ENCODE data around the gene PPP6C.
"Not testable (repeated sequence)": the region's sequence is repeated elsewhere in the genome, so short reads cannot be mapped to it uniquely, and the experiment has no call there.

PPP6C gene

DNA sequence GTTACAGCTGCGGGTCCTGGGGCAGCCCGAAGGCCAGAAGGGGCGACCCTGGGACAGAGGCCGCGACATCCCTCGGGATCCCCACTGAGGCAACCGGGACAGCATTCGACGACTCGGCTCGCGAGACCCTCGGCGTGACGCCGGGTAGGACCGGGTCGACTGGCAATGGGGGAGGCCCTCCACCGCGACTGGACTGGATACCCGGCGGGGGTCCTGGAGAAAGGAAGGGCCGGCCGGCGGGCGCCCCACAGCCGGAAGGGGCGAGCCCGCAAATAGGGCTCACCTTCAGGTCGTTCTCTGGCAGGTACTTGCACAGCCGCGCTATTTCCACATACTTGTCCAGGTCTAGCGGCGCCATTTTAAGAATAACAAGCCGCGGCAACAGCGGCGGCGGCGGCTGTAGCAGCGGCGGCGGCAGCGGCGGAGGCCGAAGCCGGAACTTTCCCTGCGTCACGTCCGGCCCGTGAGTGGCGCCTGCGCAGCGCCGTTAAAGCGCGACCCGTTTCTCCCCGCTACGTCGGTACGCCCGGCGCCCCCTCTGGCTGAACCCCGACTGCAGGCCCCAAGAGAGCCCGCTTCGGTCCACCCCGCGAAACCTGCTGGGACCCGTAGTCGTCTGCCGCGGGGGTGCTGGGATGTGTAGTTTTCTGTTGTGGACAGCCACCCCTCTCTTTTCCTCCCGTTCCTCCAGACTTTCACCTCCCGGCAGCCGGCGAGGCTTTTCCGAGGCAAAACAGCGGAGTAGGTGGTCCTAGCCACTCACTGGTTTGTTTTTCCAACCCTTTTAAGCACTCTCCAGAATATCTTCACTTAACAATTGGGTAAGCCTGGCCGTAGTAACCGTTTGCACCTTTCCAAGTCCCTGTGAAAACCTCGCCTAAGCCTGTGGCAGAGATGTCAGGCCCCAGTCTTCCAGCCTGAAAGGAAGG, at the start of gene PPP6C:
Gene PPP6C, minus strand, starts transcription at position 443 of the 929 bp plus-strand sequence. Its CDS starts 85 bp downstream, at position 358.
- peak; percentile 97 for DNase-seq

DNA sequence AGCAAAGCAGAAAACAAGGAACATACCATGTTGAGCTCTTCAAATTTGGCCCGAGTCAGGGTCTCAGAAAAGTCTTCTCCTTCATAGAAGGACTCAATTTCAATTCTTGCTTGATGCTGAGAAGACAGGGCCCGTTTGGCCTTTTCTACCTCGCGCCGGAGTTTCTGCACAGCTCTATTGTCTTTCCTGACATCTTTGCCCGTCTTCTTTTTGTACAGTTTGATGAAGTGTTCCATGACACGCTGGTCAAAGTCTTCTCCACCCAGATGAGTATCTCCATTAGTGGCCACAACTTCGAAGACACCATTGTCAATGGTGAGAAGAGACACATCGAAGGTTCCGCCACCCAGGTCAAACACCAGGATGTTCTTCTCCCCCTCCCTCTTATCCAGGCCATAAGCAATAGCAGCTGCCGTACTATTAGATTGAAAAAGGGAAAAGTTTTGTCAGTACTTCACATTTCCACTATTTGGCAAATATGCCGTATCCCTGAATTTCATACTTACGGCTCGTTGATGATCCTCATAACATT, 49.4 kb upstream of the PPP6C start:
- no peak for DNase-seq

DNA sequence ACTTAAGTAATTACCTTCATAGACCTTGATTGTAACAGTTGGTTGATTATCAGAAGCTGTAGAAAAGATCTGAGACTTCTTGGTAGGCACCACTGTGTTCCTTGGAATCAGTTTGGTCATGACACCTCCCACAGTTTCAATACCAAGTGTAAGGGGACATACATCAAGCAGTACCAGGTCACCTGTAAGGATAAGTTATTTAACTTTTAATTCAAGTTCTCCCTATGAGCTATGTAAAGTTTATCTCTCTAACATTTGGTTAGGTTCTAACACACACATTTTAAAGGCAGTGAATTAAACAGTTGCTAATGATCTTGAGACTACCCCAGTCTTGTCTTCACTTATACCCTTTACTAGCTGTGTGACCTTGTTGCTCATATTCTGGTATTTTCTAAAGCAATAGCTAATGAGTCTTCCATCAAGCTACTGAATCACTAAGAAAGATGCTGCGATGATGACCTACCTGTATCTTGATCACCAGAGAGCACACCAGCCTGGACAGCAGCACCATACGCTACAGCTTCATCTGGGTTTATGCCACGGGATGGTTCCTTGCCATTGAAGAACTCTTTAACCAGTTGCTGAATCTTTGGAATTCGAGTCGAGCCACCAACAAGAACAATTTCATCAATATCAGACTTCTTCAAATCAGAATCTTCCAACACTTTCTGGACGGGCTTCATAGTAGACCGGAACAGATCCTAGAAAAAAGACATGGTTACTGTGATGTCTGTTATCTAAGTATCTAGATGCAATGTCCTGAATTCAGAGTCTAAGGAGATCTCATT, 48.7 kb upstream of the PPP6C start:
- DNase-seq: no peak

DNA sequence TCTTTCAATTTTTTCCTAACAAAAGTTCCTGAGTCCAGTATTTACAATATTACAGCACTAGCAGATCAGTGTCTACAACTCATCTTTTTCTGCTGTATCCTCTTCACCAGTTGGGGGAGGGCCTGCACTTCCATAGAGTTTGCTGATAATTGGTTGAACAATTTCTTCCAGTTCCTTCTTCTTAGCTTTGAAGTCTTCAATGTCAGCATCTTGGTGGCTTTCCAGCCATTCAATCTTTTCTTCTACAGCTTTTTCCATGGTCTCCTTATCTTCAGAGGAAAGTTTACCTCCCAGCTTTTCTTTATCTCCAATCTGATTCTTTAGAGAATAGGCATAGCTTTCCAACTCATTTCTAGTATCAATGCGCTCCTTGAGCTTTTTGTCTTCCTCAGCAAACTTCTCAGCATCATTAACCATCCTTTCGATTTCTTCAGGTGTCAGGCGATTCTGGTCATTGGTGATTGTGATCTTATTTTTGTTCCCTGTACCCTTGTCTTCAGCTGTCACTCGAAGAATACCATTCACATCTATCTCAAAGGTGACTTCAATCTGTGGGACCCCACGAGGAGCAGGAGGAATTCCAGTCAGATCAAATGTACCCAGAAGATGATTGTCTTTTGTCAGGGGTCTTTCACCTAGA, 47.0 kb upstream of the PPP6C start:
- not testable (repeated sequence) for DNase-seq

DNA sequence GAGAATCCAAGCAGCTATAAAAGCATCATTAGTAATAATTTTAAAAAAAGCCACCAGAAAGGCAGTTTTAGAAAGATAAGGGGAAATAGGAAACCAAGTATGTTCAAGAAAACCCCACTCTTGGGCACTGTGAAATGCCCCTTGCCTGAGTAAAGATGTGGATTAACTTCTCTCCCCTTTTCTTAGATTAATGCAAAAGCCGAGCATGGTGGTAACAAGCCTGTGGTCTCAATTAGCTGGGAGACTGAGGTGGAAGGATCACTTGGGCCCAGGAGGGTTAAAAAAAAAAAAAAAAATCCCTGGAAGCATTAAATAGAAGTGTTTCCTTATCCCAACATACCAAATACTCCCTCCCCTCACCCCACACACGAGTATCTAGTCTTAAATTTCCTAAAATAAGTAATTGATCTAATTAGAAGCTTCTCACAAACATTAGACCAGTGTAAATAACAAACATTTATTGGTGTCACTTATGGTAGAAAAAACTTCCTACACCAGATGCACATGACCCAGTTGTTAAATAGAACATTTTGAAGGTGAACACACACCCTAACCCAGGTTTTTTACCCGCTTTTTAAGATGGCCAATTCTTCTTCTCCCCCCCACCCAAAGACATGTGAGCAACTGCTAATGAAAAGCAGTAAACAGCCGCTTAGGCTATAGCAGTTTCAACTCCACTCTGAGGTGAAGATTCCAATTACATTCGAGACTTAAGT, 46.4 kb upstream of the PPP6C start:
- no peak for DNase-seq

DNA sequence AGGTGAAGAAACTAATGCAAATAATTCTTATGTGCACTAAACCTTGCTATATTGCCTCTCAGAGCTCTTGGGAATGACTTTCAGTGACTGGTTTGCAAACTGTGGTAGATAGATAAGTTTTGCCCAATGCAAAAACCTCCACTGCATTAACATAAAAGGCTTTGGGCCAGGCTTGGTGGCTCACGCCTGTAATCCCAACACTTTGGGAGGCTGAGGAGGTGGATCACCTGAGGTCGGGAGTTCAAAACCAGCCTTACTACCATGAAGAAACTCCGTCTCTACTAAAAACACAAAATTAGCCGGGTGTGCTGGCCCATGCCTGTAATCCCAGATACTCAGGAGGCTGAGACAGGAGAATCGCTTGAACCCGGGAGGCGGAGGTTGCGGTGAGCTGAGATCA, 44.5 kb upstream of the PPP6C start:
- DNase-seq: not testable (repeated sequence)

DNA sequence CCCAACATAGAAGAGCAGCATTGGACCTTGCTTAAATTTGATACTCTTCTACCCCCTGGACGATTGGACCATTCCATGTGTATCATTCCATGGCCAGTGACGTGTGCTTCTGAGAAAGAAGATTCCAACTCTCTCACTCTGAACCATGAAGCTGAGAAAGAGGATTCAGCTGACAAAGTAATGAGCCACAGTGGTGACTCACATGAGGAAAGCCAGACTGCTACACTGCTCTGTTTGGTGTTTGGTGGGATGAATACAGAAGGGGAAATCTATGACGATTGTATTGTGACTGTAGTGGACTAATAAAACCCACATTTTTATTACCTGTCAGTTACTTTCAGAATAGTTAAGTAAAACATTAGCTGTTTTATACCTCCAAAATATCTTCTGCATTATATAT, 44.1 kb upstream of the PPP6C start:
- DNase-seq: no peak

DNA sequence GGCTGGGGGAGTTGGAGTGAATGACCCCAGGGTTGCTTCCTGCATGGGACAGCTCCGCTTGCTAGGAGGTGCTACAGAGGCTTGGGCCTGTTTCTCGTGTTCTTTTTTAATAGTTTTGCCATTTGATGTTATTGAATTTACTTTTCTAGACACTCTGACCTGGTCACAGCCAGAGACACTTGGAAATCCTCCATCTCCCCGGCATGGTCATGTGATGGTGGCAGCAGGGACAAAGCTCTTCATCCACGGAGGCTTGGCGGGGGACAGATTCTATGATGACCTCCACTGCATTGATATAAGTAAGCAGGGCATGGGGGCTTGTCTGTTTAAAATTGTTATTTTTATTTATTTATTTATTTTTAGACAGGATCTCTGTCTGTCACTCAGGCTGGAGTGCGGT, 38.2 kb upstream of the PPP6C start:
- no peak for DNase-seq

DNA sequence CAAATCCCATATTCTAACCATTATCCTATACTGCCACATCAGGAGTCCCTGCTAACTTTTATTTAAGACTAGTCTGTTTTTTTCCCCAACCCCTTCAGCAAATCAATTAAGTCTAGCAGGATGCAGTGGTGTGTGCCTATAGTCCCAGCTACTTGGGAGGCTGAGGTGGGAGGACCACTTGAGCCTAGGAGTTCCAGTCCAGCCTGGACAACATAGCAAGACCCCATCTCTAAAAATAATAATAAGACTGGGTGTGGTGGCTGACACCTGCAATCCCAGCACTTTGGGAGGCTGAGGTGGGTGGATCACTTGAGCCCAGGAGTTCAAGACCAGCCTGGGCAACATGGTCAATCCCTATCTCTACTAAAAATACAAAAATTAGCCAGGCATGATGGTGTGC, 35.3 kb upstream of the PPP6C start:
- DNase-seq: not testable (repeated sequence)

DNA sequence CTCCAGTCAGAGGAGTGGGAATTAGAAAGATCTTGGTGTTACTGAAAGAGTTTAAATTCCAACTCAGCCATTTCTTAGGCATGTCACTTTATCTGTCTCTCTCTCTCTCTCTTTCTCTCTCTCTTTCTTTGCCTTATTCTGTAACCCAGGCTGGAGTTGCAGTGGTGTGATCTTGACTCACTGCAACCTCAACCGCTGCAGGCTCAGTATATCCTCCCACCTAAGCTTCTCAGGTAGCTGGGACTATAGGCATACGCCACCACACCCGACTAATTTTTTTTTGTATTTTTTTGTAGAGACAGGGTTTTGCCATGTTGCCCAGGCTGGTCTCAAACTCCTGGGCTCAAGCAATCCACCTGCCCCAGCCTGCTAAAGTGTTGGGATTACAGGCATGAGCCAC, 29.0 kb upstream of the PPP6C start:
- no peak for DNase-seq

DNA sequence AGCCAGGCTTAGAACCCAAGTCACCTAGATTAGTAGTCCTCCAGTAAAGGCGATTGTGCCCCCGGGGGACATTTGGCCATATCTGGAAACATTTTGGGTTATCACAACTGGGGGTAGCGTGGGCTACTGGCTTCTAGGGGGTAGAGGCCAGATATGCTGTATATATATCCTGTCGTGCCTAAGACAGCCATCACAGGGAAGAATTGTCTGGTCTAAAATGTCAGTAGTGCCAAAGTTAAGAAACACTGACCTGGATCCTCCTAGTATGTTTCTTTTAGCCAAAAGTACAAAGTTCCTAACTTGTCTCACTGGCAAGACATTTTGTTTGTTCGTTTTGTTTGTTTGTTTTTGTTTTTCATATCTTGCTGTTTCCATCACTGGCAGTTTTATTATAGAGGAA, 24.6 kb upstream of the PPP6C start:
- DNase-seq: no peak

DNA sequence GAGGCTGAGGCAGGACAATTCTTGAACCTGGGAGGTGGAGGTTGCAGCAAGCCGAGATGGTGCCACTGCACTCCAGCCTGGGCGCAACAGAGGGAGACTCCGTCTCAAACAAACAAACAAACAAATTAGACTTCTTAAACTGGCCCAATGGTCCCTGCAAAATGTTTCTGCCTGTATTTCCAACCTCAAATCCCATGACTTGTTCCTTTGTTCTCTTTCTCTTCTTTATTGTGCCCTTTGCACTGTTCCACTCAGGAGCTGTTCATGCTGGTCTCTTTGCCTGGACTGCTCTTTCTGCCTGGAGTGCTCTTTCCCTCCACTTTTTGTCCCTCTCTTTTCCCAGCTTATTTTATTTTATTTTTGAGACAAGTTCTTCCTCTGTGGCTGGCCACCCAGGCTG, 14.9 kb upstream of the PPP6C start:
- no peak for DNase-seq

DNA sequence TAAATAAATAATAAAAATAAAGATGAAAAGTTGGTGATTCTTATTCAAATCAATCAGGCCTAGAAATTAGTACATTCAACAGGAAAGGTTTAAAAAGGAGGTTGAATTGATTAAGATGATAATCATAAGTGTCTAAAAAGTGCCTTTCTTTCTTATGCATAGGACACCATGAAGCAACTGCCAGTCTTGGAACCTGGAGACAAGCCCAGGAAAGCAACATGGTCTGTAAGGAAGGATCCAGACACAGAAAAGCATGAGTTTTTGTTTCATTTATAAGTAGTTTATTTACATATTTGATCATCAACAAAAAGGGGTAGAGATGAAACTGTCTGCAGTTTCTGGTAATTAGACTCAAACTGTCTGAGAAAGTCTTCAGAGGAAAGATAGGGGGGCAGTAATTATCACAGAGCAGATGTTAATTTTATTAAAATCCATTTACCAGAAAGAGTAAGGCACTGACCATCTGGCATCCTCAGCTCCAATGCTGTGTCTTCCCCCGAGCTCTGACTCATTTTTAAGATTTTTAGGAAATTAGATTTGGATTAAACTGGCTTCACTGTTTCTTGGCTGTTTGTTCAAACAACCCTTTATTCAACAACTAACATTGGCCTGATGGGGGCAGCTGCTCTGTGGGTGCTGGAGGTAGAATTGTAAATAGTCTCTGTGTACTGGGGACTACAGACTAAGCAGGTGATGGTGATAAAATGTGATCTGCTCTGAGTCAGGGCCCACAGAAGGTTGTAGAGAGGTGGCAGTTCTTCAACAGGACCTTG, 13.4 kb upstream of the PPP6C start:
- DNase-seq: no peak

DNA sequence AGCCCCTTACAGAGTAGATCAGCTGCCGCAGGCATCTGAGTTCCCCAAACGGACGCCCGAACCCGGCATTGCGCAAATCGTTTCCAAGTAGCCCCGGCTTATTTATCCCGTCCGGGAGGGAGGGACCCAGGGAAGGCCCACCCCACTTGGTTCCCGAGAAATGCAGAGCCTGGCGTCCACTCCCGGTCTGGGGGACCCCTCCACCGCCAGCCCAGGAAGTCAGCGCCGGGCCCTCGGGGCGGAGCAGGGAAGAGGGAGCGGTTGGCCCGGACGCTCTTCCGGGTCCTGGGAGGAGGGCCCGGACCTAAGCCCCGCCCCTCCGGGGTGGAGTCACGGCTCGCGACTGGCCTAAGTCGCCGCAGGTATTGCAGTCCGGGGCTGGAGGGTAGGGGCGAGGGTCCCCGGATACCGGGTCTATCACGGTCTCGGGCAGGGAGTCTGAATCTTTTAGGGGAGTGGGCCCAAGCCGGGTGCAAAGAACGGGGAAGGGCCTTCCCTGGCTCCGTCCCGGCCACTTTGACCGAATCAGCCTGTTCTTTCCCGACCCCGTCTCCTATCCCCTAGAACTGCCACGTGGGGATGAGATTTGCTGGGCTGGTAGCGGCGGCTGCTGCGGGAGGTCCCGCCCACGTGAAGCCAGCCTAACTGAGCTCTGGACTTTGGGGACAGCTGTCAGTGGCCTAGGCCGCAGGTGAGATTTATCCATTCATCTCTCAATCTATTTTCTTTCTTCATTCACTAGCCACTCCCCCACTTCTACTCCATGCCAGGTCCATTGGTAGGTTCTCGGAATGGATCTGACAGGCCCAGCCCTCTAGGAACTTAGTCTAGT, 10.8 kb upstream of the PPP6C start, which contains the start of gene RABEPK:
Gene RABEPK, plus strand, starts transcription at position 327 of the 832 bp plus-strand sequence. CDS start 2,472 bp downstream, outside the sequence.
- DNase-seq: peak; percentile 84

DNA sequence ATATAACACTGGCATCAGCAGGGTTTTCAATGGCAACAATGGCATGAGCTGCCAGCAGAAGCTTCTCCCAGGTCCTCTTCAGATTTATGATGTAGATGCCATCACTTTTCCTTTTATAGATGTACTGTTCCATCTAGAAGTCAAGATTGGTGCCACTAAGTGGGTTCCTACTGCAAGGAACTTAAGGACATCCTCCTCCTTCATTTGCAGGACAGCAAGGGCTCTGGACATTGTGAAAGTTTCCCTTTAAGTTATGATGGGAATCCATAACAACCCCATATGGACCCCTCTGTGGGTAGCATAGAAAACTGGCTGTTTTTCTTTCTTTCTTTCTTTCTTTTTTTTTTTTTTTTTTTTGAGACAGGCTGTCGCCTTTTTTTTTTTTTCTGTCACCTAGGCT, 6.0 kb upstream of the PPP6C start:
- not testable (repeated sequence) for DNase-seq

DNA sequence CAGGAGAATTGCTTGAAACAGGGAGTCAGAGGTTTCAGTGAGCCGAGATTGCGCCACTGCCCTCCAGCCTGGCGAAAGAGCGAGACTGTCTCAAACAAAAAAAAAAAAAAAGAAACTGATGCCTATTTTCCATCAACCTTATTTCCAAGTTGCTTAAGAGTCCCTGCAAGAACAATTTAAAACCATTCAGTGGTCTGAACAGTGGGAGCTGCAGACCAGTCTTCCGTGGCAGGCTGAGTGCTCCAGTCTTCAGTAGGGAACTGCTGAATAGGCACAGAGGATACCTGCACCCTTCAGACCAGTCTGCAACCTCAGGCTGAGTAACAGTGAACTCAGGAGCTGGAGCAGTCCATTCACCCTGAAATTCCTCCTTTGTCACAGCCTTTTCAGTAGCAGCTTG, 4.9 kb upstream of the PPP6C start:
- DNase-seq: not testable (repeated sequence)

DNA sequence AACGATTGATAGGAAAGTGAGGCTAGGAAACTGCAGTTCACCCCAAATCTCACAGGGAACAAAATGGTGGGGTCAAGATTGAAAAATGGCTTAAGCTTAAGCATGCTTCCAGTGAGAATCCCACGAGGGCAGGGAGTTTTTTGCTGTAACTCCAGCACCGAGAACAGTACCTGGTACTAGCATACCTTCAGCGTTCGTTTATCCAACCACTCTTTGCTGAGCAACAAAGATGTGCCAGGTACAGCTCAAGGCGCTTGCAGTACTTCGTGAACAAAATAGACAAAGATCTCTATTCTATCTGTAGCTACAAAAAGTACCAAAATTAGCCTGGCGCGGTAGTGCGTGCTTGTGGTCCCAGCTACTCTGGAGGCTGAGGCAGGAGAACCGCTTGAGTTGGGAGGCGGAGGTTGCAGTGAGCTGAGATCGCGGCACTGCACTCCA, 778 bp upstream of the PPP6C start:
- DNase-seq: no peak

DNA sequence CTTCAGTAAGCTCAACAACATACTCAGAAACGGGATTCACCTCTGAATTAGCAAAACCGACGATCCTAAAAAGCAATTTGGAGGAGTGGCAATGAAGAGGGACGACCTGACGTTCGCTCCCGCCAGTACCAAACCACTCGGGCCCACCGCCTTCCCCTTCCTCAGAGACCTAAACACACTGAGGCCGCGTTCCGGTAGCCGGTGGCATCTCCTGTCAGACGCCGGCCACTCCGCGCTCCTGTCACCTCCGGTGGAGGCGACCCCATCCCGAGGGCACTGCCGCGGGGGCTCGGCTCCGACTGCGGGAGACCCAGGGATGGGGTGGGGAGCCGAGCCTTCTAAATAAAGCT, 617 bp downstream of the PPP6C start:
- no peak for DNase-seq

DNA sequence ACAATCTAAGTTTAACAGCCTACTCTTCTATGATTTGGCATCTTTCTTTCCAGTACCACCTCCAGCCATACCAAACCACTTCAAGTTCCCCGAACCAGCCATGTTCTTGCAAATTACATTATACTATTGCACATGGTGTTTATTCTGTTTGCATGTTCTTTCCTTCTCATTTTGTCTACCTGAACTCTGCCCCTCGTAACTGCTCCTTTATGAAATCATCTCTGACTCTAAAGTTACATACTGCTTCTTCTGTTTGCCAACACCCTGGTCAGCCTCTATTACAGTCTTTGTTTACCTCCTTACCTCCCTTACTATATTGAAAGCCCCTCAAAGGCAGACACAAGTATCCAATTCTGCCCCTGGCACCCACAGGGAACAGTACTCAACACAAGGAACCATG, 6.0 kb downstream of the PPP6C start:
- DNase-seq: no peak

DNA sequence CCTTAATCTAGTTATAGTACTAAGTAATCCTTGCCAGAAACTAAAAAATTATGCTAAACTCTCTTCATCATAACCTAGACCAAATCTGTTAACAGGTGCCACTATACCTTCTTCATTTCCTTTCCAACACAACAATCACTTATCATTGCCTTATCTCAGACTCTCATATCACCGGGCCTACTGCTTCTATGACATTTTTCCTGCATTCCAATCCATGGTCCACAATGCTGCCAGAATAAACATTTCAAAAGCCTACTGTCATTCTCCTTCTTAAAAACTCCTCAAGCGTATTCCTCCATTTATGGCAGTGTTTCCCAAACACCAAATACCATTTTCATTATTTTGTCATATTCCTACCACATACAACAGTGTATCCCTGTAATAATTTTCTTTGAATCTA, 6.5 kb downstream of the PPP6C start:
- DNase-seq: no peak

DNA sequence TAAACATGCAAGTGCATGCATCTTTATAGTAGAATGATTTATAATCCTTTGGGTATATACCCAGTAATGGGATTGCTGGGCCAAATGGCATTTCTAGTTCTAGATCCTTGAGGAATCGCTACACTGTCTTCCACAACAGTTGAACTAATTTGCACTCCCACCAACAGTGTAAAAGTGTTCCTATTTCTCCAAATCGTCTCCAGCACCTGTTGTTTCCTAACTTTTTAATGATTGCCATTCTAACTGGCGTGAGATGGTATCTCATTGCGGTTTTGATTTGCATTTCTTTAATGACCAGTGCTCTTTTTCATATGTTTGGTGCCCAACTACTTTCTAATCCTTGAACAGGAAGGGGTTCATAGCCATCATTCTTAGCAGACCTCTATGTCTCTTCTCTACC, 7.8 kb downstream of the PPP6C start:
- DNase-seq: not testable (repeated sequence)

Data from COR-L47 (cell line).